Endometrial microvascular endothelial cells (primary cell): Measurements from ENCODE around the gene CISTR. TPM values are rescaled to one million over a fixed set of nuclear protein-coding genes. Genes with fewer than 3 reads are reported as not detected.

ENCODE experiments used
- in situ Hi-C: cut with HindIII; loops from 2 replicates; pipeline ENCODE4 v1.10.0; 2017; ENCODE audit warnings: low sequenced_read_pairs, low pct_unique_long_range_greater_than_20kb; ENCODE audit errors: inconsistent ontology term
- total RNA-seq: library from RNA; depleted of rRNA; stranded (reverse); fragments of >200 nt; gene quantifications from one replicate; pipeline ENCODE4 v1.2.3, GENCODE V29; 2015; ENCODE audit errors: inconsistent ontology term

CISTR gene
- total RNA-seq, 1 donor from 2014 or later = not detected

DNA sequence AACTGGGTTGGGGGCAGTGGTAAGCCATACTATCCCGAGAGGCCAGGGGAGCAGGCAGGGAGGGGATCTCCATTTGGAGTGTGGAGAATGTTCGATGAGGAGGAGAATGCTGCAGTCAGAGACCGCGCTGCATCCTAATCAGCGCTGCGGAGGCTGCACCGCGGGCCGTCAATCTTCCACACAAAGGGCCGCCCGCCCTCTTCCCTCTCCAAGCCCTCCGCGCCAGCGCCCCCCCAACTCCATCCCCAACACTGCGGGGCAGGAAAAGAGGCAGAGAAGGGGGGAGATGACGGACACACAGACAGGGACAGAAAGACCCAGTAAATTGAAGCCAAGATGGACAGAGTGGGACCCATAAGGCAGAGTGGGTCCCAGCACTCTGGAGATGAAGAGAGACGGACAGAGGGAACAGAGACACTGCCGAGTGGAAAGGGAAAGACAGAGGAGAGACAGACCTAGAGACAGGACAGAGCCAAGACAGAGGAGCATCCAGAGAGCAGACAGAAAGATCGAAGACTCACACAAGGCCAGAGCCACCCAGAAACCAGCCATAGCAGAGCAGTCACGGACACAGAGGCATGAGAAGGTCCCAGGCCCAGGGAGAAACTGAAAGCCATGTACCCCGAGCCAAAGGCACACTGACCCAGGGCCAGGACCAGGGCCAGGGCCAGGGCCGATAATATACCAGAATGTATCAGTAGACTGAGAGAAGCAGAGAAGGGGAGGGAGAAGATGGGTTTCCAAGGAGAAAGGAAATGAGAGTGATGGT is 3.5 kb downstream of the CISTR start:
- in situ Hi-C loops = no loop called here

DNA sequence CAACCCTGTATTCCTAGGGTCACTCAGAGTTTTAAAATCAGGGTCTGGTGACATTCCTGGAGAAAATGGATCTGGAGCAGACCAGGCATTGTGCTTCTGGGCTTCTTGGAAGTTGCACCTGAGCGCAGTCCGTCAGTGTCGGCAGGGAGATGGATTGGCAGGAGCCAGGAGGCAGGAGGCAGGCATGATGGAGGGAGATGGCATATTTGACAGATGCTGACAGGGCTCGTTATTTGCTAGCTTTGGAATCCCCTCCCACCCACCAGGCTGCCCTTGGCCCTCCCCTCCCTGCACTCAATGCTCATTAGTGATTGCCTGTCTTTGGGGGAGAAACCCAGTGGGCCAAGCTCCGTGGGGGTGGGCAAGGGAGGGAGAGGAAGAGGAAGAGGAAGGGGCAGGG is 4.7 kb downstream of the CISTR start:
- in situ Hi-C loops = no loop called here

DNA sequence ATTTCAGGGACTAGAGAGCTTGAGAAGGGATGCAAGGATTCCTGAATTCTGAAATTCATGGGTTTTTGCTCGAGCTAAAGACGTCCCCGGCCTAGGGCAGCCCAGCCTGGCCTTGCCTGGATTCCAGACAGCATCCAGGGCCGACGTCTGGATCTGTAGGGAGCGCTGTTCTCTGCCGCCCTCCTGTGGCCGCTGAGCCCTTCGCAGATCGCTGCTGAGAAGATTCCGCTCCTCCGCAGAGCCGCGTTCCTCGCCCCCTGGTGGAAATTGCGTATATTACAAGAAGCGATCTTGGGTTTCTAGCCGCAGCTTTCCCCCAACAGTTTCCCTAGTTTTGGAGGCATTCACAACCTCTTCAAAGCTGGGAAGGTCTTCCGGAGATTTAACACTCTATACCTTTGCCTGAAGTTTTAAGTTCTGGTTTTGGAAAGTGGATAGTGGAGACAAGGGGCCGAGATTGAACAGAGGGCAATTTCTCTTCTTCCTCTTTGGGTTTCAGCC is 5.1 kb downstream of the CISTR start:
- in situ Hi-C loops = no loop called here

DNA sequence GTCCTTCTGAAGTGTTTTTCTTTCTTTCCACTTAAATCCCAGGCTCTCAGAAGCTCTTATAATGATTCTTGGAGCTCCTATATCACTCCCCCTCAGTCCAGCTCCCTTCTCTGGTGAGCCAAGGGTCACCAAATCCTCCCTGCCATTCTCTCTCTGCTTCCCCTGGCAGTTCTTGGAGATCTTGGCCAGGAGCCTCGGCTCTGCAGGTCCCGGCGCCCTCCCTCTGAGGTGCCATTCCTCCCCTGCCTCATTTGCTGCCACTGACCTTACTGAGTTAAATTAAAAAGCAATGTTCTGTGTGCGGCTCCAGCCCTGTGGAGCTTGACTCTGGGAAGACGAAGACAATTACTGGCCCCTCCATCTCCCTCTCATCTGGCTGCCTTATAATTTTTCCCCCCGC is 7.0 kb downstream of the CISTR start:
- in situ Hi-C loops = no loop called here

DNA sequence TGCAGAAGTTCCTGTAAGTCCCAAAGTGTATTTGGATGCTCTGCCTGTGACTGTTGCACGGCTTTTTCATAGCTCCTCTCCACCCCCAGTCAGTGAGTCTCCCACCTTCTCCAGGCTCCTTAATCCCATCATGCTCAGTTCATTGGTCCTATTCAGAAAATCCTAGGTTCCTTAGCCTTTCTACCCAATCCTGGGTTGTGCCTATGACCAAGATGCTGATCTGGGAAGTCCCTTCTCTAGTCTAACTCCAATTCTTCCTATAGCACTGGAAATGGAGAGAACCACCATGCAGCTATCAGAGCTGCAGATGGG is 7.7 kb downstream of the CISTR start:
- in situ Hi-C loops = no loop called here

DNA sequence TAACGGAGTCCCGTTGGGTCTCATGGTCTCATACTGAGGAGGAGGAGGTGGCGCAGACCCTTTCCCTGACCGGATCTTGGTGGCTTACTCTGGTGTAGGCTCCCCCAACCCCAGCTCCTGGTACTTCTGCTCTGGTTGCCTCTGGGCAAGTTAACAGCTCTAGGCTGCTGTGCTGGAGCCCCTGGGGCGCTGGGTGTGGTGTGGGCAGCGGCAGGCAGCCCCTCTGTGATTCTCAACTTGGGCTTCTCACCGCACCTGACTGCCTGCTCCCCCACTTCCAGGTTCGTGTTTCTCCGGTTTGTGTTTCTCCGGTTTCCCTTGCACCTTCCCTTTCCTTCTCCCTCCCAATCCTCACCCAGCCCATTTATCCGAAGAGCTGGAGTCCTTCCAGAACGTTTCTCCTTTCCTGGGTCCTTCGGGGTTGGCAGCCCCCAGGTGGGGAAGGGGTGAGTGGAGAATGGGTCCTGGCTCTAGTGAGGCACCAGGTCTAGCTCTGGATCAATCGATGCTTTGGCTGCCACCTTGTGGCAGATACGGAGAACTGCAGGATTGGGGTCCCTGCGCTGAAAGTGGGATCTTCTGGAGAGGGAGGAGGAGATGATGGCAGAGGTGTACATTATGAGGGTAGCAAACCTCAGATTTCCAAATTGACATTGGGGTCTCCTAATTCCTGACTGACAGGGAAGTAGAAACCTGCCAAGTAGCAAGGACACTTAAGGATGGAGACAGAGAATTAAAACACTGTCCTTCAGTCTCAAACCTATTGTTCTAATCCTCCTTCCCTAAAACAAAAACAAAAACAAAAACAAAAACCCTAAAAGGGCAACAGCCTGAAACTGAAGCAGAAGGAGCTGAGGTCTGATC is 8.3 kb downstream of the CISTR start:
- in situ Hi-C loops = no loop called here

DNA sequence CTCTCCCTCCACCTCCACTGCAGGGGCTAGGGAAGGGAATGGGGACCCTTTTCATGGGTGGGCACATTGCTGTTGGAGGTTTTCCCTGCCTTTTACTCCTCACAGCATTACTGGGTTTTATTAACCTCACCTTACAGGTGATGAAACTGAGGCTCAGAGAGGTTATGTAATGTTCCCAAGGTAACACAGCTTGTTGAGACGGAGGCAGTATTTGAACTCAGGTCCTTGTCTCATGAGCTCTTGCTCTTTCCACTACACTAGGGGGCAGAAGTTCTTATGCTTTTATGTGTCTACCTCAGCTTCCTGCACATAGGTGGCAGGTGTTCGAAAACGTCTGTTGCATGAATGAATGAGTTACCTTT is 11.7 kb downstream of the CISTR start:
- in situ Hi-C loops = no loop called here

DNA sequence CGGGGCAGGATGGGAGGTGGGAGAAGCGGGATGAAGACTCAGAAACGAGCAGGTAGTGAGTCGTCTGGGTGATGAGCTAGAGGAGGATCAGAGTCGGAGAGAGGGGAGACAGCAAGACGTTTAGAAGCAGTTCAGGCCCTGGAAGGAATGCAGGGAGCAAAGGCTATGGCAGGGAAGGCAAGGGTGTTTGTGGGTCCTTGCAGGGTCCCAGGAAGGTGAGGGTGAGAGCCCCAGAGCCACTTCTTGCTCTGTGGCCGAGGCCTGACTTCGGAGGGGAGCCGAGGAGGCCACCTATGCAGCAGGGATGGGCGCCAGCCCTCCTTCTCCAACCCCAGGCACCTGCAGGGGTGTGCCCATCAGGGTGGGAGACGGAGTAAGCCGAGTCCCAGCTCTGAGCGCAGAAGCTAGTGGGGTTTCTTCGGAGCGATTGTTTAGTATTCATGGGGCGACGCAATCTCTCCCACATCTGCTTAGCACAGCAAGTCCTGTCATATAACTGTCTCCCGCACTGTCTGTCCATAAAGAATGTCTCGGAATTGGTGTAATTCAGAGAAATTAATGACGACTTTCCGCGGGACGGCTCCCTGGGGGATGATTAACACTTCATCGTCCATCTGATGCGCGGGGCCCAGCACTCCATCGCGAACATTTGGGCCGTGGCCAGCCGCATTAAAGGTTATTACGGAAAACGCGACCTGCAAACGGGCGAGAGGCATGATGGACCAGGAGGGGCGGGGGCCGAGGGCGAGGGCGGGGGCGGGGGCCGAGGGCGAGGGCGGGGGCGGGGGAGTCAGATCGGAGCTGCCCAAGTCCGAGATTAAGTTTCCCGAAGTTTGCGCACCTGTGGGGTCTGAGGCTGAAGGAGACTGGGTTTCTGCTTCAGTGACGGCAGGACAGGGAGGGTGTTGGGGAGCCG is 12.3 kb downstream of the CISTR start:
- in situ Hi-C loops = no loop called here

DNA sequence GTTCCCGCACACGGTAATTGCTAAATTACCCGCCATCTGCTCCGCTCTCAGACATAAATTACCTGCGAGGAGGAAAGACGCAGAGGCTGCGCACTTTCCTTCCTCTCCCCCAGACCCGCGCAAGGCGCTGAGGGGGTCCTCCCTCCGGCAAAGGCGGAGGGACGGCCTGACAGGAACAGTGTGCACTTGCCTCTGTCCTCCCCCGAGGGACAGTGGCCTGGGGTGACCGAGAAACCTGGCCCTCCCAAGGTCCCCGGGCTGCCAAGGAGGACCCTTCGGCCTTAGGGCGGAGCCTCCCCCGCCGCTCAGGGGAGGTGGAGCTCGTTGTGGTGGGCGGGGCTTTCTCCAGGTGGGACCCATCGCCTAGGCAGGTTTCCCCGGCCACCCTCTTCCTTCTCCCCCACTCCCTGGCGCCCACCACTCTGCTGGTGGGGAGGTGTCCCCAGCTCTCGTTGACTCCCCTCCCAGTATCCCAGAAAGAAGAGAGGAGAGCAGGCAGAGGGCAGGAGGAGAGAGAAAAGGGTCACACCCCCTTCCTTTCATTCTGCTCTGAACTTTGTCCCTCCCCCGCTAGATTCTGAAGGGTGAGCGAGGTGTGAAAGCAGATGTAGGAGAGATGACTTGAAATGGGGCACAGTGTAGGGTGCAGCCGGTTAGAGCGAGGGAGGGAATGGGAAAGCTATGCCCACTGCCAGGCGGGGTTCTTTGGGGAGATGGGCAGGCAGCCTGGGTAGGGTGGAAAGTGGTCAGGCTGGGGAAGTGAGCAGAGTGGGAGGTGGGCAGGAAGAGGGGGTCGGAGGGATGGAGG is 13.2 kb downstream of the CISTR start:
- in situ Hi-C loops = no loop called here

DNA sequence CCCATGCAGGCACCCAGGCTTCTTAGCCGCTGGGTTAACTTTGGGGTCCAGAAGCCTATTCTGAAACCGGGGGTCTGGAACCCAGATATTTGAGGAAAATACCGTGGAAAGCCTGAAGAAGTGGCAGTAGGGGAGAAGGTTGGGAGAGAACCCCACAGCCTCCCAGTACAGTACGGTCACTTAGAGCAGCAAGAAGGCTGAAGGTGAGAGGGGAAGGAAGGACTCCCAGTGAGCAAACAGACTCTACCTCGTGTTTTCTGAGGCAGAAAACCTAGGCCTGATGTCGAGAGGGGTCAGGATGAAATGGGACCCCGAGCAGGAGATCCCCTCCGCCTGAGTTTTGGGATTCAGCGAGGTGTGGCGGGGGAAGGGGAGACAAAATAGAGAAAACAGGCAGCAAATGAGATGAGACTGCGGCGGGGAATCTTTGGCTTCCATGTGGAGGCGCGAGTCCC is 13.8 kb downstream of the CISTR start:
- in situ Hi-C loops = no loop called here

DNA sequence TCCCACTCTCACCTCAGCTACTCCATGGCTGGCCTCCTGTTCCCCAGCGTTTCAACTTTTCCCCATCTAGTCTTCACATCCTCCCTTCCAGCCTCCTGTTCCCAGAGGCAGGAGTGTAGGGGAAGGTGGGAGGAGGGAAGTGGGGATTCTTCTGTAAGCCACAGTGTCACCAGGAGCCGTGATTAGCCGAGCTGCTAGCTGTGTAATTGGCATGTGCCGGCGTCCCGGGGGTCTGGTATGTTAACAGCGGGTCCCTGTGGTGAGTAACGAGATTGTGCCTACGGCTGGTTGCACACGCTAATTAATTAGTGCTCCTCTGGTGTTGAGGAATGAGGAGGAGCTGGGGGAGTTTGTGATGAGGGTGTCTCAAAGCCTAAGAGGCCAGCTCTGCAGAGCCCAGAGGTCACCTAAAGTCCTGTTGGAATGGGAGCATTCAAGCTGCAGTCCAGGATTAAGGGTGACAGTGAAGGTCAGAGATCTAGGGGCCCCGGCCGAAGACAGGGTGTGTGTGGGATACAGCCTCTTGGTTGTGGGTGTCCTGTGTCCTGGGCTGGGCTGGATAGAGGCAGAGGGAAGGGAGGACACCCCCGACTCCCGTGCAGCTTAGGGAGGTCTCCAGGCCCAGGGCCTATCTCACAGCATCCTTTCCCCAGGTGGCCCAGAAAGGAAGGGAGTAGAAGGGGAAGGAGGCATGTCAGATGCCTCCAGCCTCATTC is 14.5 kb downstream of the CISTR start:
- in situ Hi-C loops = no loop called here

DNA sequence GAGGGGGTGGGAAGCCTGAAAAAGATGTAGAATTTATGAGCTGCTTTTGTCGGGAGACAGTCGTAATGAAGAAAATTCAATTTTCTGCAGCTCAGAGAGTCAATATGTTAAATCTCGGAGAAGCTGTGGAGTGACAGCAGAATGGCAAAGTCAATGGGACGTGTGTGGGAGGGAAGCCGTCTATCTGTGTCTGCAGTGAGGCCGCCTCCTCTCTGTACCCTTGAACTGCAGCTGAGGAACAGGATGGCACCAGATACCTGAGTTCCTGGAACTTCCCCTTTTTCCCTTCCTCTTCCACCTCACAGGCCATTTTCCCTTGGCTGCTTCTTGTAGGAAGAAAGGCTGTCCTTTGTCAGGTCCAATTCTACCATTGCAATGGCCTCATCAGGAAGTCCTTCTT is 15.2 kb downstream of the CISTR start:
- in situ Hi-C loops = no loop called here

DNA sequence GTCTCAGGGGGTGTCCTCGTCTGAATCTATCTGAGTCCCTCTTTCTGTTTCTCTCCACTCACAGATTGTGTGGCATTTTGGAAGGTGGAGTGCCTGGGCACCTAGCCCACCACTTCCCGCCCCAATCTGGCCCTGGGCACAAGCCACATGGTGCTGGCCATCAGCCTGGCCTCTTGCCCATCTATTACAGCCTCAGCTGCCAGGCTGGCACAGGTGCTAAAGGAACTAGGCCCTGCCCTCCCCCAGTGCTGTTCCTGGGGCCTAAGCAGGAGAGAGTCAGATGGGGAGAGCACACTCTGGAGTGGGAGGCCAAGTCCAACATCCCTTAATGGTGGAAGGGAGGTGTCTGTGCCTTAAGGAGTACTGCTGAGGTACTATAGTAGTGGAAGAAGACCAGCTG is 16.2 kb downstream of the CISTR start:
- in situ Hi-C loops = no loop called here

DNA sequence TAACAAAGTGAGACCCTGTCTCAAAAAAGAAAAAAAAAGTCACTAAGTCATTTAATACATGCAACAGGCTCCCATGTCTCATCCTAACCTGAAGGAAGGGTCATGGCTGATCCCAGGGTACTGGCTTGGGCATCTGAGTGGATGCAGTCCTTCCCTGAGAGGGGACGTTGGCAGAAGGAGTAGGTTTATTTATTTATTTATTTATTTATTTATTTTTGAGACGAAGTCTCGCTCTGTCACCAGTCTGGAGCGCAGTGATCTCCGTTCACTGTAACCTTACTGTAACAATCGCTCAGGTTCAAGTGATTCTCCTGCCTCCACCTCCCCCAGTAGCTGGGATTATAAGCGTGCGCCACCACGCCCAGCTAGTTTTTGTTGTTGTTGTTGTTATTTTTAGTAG is 17.4 kb downstream of the CISTR start:
- in situ Hi-C loops = no loop called here

DNA sequence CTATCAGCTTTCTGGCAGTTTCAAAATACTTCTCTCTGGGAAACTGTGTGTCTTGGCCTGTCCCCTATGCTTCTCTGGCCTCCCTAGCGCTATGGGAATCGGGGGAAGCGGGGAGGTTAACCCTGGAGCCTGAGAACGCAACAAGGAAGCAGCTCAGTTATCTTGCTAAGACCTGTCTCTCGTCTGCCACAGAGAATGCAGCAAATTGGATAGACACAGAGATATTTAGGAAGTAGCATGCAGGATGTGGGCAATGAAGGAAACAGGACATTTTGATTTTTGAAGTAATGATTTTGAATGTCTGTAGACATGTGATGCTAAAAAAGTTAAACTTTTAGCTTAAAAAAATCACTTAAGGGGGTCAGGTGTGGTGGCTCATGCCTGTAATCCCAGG is 18.0 kb downstream of the CISTR start:
- in situ Hi-C loops = no loop called here

DNA sequence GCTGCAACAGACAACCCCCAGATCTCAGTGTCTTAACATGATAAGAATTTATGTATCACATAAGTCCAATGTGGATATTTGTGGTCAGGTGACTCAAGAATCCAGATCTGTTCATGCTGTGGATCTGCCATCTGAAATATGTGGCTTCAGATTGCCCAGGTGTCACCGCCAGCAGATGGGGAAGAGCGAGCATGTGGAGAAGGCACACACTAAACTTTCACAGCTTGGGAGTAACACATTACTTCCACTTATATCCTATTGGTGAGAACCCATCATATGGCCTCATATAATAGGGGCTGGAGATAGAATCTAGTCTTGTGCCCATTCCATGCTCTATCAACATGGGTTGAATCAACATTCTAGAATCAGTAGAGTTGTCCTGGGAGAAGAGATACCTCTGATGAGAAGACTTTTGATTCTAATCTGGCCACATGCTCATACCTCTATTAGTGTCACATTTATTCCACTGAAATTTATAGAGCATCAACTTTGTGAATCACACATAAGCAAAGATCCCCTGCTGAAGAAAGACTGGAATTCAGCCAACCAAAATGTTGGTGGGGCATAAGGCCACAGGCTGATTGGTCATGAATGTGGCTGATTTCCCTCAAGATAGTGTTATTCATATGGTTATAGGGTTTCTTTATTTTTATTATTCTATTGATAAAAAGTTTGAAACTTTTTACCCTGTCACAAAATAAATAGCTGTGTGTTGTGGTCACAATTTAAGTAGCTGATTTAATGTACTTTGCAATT is 18.6 kb downstream of the CISTR start:
- in situ Hi-C loops = no loop called here

DNA sequence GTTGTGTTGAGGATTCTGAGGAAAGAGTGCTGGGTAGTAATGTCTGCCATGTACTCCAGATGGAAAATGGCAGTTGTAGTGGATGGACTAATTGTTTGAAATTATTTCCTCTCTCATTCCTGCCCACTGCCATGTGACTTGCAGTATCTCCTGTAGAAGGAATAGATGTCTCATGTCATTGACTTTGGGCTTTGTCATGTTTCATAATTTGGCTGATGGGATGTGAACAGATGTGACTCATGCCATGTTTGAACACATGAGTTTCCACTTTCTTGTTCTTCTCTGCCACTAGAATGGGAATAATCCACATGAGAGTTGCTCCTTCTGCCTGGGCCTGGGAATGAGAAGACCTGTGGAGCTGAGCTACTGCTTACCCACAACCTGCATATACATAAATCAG is 22.1 kb downstream of the CISTR start:
- in situ Hi-C loops = no loop called here
